HEK293T (cell line): Measurements from ENCODE around the gene AGAP1.

ENCODE experiments used
- BHLHE40 ChIP-seq: fragments of 450-650 bp; IDR thresholded peaks from 2 replicates; pipeline ENCODE4 v1.6.1; 2016; ENCODE audit warnings: mild to moderate bottlenecking, moderate library complexity, borderline replicate concordance
- ELF4 ChIP-seq: fragments of 450-650 bp; IDR thresholded peaks from 2 replicates; pipeline ENCODE4 v1.6.1; 2017; ENCODE audit warnings: antibody characterized with exemption
- FOXK2 ChIP-seq: fragments of 450-650 bp; IDR thresholded peaks from 2 replicates; pipeline ENCODE4 v1.6.1; 2016; ENCODE audit warnings: mild to moderate bottlenecking
- FOXM1 ChIP-seq: fragments of 450-650 bp; IDR thresholded peaks from 2 replicates; pipeline ENCODE4 v1.6.1; 2017; ENCODE audit warnings: mild to moderate bottlenecking, borderline replicate concordance
- HDGF ChIP-seq: fragments of 450-650 bp; IDR thresholded peaks from 2 replicates; pipeline ENCODE4 v1.6.1; 2017; ENCODE audit warnings: antibody characterized with exemption, borderline replicate concordance
- L3MBTL2 ChIP-seq: fragments of 450-650 bp; conservative IDR thresholded peaks from 2 replicates; pipeline ENCODE4 v1.6.1; 2016; ENCODE audit warnings: mild to moderate bottlenecking
- NFRKB ChIP-seq: fragments of 450-650 bp; IDR thresholded peaks from 2 replicates; pipeline ENCODE4 v1.6.1; 2016; ENCODE audit warnings: mild to moderate bottlenecking, moderate library complexity
- PKNOX1 ChIP-seq: fragments of 450-650 bp; IDR thresholded peaks from 2 replicates; pipeline ENCODE4 v1.6.1; 2016
- SP1 ChIP-seq: fragments of 450-650 bp; IDR thresholded peaks from 2 replicates; pipeline ENCODE4 v1.6.1; 2017
- TARDBP ChIP-seq: fragments of 450-650 bp; IDR thresholded peaks from 2 replicates; pipeline ENCODE4 v1.6.1; 2016
- ZNF384 ChIP-seq: fragments of 450-650 bp; IDR thresholded peaks from 2 replicates; pipeline ENCODE4 v1.6.1; 2016

DNA sequence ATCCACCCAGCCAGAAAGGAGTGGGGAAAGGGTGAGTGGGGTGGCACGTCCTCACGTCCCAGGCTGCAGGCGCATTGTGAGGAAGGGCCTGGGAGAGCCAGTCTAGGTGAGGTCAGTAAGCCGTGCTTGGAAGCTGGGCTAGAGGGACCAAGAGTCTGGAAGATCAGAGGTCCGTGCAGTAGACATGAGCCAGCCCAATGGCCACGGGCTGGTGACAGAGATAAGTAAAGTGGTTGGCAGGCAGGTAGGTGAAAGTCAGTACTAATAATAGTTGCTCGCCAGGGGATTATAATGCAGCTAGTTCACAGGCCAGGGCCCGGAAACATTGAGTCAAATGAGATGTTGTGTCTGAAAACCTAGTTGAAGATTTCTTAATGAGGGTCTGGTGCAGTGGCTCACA lies 541.1 kb downstream of the AGAP1 start:
- TF ChIP-seq FOXM1 (no peak), PKNOX1 (no peak), HDGF (no peak), SP1 (no peak), ZNF384 (no peak), TARDBP (no peak), FOXK2 (no peak), BHLHE40 (no peak), NFRKB (no peak), ELF4 (no peak), L3MBTL2 (no peak)
